HTR-8/SVneo (cell line): Measurements from ENCODE around the gene GZMH.
"Not testable (repeated sequence)": the region's sequence is repeated elsewhere in the genome, so short reads cannot be mapped to it uniquely, and the experiment has no call there.

ENCODE experiments used
- DNase-seq: peaks from one replicate; pipeline ENCODE4 v3.0.0; 2011; ENCODE audit warnings: low spot score, mixed read lengths; ENCODE audit not compliant: insufficient read length
- FAIRE-seq: peaks from 2 replicates; lab custom pipeline; 2011; peaks lifted over from hg19 to GRCh38; lab: Jason Lieb, UNC

Gene GZMH

DNA sequence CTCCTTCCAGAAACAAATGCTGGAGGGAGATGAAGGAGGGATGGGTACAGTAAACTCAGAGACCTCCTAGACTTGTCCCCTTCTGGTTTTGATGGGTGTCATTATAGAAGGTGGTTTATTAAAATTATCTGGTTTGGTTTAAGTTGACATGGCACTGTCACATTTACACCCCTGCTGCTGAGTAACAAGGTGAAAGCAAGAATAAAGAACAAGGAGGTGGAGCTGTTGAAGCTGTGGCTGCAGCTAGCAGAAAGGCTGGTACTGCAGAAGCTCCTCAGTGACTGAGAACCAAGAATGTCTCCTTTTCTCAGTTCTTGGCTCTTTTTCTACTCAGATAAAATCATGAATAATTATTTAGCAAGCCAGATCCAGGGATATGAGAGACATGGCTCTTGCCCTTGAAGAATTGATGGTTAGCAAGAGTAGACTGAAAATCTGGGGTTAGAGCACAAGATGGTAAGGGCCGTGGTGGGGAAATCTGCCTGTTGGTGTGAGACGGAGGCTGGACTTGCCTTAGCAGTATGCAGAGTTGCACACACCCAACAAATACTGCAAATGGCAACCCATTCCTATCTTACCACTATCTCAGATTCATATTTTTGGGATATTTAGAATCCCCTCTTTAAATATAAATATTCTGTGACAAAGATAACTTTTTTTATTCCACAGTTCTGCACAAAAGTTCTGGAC, at the start of gene GZMH:
Gene GZMH (minus strand): TSS at position 31 of the 690 bp plus-strand sequence. CDS start 72 bp downstream, outside the sequence.
- no peak for FAIRE-seq

DNA sequence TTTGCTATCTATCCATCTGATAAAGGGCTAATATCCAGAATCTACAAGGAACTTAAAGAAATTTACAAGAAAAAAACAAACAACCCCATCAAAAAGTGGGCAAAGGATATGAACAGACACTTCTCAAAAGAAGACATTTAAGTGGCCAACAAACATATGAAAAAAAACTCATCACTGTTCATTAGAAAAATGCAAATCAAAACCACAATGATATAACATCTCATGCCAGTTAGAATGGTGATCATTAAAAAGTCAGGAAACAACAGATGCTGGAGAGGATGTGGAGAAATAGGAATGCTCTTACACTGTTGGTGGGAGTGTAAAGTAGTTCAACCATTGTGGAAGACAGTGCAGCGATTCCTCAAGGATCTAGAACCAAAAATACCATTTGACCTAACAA, 38.9 kb upstream of the GZMH start:
- DNase-seq, FAIRE-seq: not testable (repeated sequence)

More for the DNA sequence above, at the start of gene GZMH:
- no peak for DNase-seq

- no peak for FAIRE-seq
- no peak for DNase-seq
These were observed 30.4 kb upstream of the GZMH start for GRCh38 chr14:24639905-24640304.

DNA sequence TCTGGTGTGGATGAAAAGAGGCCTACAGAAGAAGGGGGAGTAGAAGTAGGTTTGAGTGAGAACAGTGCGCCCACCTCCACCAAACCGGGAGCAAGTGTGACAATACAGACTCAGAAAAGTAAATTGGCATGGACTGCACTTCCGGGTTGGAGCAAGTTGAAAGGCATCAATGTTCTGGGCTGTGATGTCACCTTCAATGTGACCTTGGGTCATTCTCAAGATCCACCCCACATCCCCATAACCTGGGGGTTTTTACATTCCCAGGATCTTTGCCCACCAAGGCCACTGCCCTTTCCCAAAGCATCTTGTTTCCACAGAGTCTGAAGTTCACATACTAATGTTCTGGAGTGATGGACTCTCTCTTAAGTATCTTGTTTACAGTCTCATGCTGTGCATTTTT, 29.8 kb upstream of the GZMH start:
- DNase-seq (no peak), FAIRE-seq (no peak)

DNA sequence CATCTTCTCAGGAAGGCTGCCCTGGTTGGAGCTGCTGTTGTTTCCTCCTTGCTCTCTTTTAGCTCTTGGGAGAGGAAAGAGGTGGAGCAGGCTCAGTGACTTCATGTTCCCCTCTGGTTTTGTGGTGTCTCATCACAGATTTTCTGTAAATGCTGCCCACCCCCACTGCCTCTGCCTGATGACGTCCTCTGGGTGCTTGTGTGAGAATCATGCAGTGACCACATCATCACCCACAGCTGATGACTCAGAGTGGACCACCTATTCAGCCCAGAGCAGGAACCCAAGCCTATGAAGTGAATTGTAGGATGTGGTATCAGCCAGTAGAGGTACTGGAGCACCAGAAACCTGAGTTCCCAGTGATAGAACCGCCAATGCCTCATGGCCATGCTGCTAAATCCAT, 24.7 kb upstream of the GZMH start, which contains the start of gene GZMB:
Gene GZMB (minus strand): TSS at position 33 of the 400 bp plus-strand sequence. CDS start 30 bp downstream, at position 3.
- no peak for FAIRE-seq
- no peak for DNase-seq

DNA sequence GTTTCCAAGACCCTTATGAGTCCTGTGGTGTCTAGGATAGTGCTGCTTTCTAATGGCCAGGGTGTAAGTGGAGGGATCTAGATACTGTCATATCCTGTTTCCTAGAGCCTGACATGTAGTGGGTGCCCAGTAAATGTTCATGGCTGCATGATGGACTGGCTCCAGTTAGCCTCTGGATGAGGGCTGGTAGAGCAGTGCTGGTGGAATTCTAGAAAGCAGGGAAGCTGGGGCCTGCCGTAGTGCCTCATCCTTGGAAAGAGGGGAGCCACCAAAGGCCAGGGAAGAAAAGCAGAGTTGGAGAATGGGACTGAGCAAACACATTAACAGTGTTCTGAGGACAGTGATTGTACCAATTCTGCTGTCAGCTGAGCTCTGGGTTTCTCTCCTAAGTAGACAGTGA, 23.9 kb upstream of the GZMH start:
- DNase-seq (no peak), FAIRE-seq (no peak)

DNA sequence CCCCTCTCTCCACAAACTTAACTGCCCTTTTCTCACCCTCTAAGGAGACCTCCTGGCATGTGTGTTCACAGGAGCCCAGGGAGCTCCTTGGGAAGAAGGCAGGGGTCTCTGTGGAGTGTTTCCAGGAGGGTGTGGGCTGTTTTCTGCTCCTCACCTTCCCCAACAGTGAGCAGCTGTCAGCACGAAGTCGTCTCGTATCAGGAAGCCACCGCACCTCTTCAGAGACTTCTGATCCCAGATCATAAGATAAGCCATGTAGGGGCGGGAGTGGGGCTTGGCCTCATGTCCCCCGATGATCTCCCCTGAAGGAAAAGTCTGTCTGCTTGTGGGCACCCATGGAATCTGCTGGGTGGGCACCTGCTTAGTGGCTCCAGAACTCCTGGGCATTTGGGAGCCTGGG, 23.3 kb upstream of the GZMH start:
- no peak for FAIRE-seq
- no peak for DNase-seq

GRCh38 chr14:24632336-24632735, 22.9 kb upstream of the GZMH start:
- DNase-seq (no peak), FAIRE-seq (no peak)

DNA sequence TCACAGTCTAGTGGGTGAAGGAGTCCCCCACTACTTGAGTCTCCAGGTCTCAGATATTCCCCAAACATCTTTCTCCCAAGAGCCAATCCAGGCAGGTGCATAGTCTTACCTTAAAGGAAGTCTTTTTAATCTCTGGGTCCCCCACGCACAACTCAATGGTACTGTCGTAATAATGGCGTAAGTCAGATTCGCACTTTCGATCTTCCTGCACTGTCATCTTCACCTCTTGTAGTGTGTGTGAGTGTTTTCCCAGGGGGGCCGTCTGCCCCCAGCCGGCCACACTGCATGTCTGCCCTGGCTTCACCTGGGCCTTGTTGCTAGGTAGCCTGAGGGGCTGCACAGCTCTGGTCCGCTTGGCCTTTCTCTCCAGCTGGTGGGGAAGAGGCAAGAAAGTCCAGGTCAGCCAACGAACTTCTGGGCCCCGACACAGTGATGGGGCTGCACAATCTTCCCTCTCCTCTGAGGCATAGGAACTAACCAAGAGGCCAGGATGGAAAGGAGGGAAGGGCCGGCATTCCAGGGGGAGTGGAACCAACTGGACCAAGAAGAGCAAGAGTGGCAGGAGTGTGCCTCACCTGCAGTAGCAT, 22.4 kb upstream of the GZMH start:
- FAIRE-seq (no peak), DNase-seq (no peak)

DNA sequence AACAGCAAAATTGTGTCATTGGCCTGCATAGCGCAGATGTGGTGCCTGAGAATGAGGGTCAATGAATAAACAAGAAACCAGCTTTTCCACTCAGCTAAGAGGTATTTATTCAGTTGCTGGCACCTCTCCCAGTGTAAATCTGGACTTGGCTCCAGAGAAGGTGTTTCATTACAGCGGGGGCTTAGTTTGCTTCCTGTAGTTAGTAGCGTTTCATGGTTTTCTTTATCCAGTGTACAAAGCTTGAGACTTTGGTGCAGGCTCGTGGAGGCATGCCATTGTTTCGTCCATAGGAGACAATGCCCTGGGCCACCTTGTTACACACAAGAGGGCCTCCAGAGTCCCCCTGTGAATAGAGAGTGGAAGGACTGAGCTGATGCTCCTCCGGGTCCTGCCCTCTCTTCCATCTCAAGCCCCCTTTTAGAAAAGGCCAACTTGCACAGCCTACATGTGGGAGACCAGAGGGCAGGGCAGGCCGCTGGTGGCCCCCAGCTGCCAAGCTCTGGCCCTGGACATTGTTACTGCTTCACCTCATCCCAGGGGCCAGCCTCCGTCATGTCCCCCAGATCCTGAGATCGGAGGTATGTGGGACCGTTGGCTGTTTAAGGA, 21.5 kb upstream of the GZMH start:
- DNase-seq (no peak), FAIRE-seq (no peak)

DNA sequence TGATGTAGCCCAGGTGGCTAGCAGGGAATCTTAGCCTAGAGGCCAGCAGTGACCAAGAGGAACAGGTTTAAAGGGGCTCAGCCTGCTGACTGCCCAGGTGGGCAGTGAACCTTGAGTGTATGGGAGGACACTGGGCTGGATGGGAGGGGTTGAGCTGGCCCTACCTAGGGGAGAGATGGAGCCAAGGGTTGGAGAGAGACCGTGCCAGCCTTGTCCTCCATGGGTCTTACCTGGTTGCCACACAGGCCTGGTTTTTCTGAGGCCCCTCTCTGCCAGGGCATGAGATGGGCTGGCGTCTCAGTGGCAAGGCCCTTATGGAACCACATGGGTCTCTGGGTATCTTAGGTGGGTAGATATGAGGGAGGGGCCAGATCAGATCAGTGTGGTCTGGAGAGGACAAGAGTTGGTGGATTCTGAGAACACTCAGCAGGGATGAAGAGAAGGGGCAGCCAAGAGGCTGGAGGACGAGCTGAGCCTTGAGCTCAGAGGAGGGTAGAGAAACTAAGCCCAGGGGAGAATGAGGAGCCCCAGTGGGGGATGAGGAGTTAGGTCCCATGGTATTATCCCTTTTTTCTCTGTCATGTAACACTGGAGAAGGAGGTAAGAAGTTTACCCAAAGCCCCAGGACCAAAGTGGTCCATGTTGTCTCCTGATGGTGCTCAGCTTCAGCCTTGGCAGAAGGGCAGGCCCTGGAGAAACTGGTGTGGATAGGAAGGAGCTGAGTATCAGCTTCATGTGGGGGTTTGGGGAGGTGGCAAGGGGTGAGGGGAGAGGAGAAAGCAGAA, 20.8 kb upstream of the GZMH start:
- no peak for FAIRE-seq
- DNase-seq: no peak

- DNase-seq (no peak), FAIRE-seq (no peak)
These were observed 20.0 kb upstream of the GZMH start for GRCh38 chr14:24629521-24629920.

GRCh38 chr14:24613747-24614146, 4.3 kb upstream of the GZMH start:
- no peak for FAIRE-seq

GRCh38 chr14:24613241-24613640, 3.8 kb upstream of the GZMH start:
- no peak for FAIRE-seq

More at GRCh38 chr14:24613747-24614146, 4.3 kb upstream of the GZMH start:
- no peak for DNase-seq

GRCh38 chr14:24612196-24612595, 2.7 kb upstream of the GZMH start:
- DNase-seq (no peak), FAIRE-seq (no peak)

More at GRCh38 chr14:24613241-24613640, 3.8 kb upstream of the GZMH start:
- no peak for DNase-seq

- FAIRE-seq: no peak
These were observed 1.6 kb downstream of the GZMH start for GRCh38 chr14:24607635-24608514.

GRCh38 chr14:24607081-24607480, 2.4 kb downstream of the GZMH start:
- no peak for DNase-seq
- FAIRE-seq: no peak

More at GRCh38 chr14:24607635-24608514, 1.6 kb downstream of the GZMH start:
- no peak for DNase-seq

- FAIRE-seq: no peak
- DNase-seq: no peak
These were observed 3.2 kb downstream of the GZMH start for GRCh38 chr14:24606297-24606696.

- FAIRE-seq (no peak), DNase-seq (peak; percentile 5)
These were observed 3.9 kb downstream of the GZMH start for GRCh38 chr14:24605435-24606190.
